HG03342 (cell line): ENCODE data around the gene RAPGEF5.

ENCODE experiments used
- ATAC-seq: cut with Tn5 transposase; IDR thresholded peaks from one replicate; pipeline ENCODE4 v1.9.1; 2021; ENCODE audit warnings: mild to moderate bottlenecking, moderate library complexity; ENCODE audit not compliant: unreplicated experiment

Gene RAPGEF5

GRCh38 chr7:22318376-22318775 is 38.6 kb downstream of the RAPGEF5 start:
- ATAC-seq, result no peak

GRCh38 chr7:22317632-22318031 is 39.3 kb downstream of the RAPGEF5 start:
- ATAC-seq, result no peak

- ATAC-seq, result no peak
These were observed 40.0 kb downstream of the RAPGEF5 start for GRCh38 chr7:22316914-22317313.

GRCh38 chr7:22307816-22308215 is 49.1 kb downstream of the RAPGEF5 start:
- no peak for ATAC-seq

- no peak for ATAC-seq
These were observed 51.2 kb downstream of the RAPGEF5 start for GRCh38 chr7:22305706-22306105.

GRCh38 chr7:22302951-22303423 is 54.0 kb downstream of the RAPGEF5 start:
- no peak for ATAC-seq

GRCh38 chr7:22302193-22302592 is 54.8 kb downstream of the RAPGEF5 start:
- no peak for ATAC-seq

- ATAC-seq, result no peak
These were observed 55.2 kb downstream of the RAPGEF5 start for GRCh38 chr7:22301790-22302189.

- ATAC-seq, result no peak
These were observed 56.1 kb downstream of the RAPGEF5 start for GRCh38 chr7:22300839-22301238.

GRCh38 chr7:22296916-22297315 is 60.0 kb downstream of the RAPGEF5 start:
- no peak for ATAC-seq

GRCh38 chr7:22296265-22296566 is 60.7 kb downstream of the RAPGEF5 start:
- no peak for ATAC-seq

GRCh38 chr7:22295402-22296264 is 61.3 kb downstream of the RAPGEF5 start:
- no peak for ATAC-seq

GRCh38 chr7:22292531-22292930 is 64.4 kb downstream of the RAPGEF5 start:
- no peak for ATAC-seq

GRCh38 chr7:22291977-22292376 is 65.0 kb downstream of the RAPGEF5 start:
- ATAC-seq, result no peak

- ATAC-seq, result no peak
These were observed 68.8 kb downstream of the RAPGEF5 start for GRCh38 chr7:22288202-22288601.

GRCh38 chr7:22287412-22287811 is 69.5 kb downstream of the RAPGEF5 start:
- ATAC-seq, result no peak

- ATAC-seq, result no peak
These were observed 70.5 kb downstream of the RAPGEF5 start for GRCh38 chr7:22286436-22286835.

GRCh38 chr7:22281481-22281880 is 75.5 kb downstream of the RAPGEF5 start:
- no peak for ATAC-seq

- no peak for ATAC-seq
These were observed 76.9 kb downstream of the RAPGEF5 start for GRCh38 chr7:22280031-22280430.

- no peak for ATAC-seq
These were observed 78.3 kb downstream of the RAPGEF5 start for GRCh38 chr7:22278660-22279059.

- no peak for ATAC-seq
These were observed 79.6 kb downstream of the RAPGEF5 start for GRCh38 chr7:22277375-22277774.

GRCh38 chr7:22275661-22276060 is 81.3 kb downstream of the RAPGEF5 start:
- ATAC-seq, result no peak

- no peak for ATAC-seq
These were observed 85.6 kb downstream of the RAPGEF5 start for GRCh38 chr7:22271311-22271710.
